KOPT-K1 (cell line): ENCODE data around the gene KLRC4.

ENCODE experiments used
- H3K27ac ChIP-seq: fragments of 200-600 bp; sonication (generic); 2 replicates; pipeline ENCODE4 v1.5.1; 2016; ENCODE audit warnings: antibody characterized with exemption, mild to moderate bottlenecking, low read depth, low read length; ENCODE audit not compliant: poor library complexity, severe bottlenecking
- H3K36me3 ChIP-seq: fragments of 200-600 bp; sonication (generic); 2 replicates; pipeline ENCODE4 v1.5.1; 2017; ENCODE audit warnings: antibody characterized with exemption, mild to moderate bottlenecking, low read length, moderate library complexity; ENCODE audit not compliant: insufficient read depth
- H3K9me3 ChIP-seq: fragments of 200-600 bp; sonication (generic); 2 replicates; pipeline ENCODE4 v1.5.1; 2017; ENCODE audit warnings: antibody characterized with exemption, low read length, mild to moderate bottlenecking; ENCODE audit not compliant: insufficient read depth, poor library complexity, severe bottlenecking

The KLRC4 gene

DNA sequence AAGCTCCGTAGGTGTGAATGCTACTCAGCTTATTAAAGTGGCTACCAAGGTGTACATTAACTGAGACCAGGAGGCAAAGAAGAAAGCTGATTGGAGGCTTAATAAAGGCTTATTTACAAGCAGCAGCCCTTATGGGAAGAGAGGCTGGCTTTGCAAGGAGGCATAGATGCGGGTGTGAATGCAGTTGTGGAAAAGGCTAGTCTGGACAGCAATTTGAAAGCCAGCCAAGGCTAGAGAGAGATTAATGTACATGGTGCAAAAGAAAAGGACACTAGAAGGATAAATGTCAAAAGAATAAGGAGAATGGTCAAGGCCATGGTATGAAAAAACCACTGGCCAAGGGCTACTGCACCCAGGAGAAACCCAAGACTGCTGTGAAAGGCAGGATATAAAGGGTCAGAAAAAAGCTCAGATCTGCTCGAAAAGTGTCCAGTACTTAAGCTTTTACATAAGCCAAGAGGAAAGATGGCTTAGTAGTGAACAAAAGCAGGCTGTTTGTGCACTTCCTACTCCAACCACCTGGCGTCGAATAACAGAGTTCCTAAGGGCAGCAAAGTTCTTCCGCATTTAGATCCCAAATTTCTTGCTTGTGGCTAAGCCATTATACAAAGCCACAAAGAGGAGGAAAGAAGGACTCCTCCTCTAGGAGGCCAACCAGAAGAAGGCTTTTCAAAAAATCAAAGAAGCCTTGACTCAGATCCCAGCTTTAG is 43.7 kb downstream of the KLRC4 start:
- Histone ChIP-seq H3K27ac (peak overlapping the region; percentile 85), H3K36me3 (no peaks in the 10 kb centered on the region), H3K9me3 (peaks cover 19% of the 10 kb centered on the region)

DNA sequence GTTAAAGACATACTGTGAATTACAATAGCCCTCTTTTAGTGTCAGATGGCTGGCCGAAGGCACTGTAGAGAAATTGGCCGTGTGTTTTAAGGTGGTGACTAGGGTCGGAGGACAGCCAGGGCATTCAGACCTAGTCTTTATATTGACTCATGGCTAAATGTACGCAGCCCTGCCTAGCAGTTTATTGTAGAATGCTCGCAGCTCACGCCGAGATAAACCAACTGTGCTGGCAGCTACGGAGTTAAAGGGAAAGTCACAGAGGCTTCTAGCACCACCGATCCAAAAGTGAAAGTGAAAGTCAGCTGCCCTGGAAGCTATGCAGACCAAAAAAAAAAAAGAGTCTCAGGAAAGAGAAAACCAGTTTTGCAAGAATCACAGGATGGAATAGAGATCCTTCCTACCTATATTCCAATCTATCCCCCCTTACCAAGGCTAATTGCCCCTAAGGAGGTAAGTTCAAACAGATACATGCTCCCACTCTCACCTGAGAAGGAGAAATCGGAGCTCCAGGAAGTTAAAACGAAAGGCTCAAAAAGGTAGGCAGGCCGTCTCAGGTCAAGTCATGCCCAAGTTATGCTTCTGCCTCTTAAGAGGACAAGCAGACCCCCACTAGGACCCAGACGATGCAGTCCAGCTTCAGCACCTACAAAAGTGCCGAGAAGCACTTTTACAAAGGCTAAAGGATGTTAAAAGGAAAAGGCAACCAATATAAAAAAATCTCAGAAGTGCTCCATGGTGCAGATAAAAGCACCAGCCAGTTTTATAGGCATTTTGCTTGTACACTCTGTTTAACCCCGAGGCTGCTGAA is 44.5 kb downstream of the KLRC4 start:
- Histone ChIP-seq H3K9me3 (peaks cover 19% of the 10 kb centered on the region), H3K27ac (peak overlapping the region; percentile 85), H3K36me3 (no peaks in the 10 kb centered on the region)

DNA sequence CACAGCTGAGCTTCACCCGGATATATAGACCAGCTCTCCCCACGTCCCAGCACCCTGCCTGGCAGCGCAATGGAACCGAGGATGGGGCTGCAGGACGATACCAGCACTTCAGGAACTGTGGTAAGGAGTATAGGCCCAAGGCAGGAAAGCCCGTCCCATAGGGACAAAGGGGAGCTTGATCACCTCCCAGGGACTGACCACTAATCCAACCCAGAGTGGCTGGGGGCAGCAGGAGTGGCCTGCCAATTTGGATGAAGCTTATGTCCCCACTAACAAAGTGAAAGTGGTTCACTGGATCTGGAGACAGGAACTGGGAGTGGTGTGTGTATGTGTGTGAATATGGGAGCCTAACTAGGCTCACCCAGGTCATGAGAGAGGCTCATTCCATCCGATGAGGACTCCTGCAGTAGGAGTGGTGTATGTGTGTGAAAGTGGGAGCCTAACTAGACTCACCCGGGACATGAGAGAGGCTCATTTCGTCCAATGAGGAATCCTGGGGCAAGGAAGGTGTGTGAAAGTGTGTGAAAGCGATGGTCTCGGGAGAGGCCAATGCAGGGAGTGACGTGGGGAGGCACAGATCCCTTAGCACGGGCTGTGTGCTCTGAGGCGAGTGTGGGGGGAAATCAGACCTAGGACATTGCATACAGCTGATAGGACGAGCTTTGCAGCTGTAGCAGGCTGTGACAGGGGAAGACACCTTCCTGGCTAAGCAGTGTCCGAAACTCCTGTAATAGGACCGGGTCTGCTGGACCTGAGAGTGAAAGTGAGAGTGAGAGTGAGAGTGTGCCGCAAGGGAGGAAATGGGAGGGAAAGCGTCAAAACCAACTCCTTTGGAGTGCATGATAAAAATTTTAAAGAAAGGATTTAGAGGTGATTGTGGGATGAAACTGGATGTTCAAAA is 45.4 kb downstream of the KLRC4 start:
- Histone ChIP-seq H3K36me3 (no peaks in the 10 kb centered on the region), H3K9me3 (peaks cover 19% of the 10 kb centered on the region), H3K27ac (peak overlapping the region; percentile 85)

DNA sequence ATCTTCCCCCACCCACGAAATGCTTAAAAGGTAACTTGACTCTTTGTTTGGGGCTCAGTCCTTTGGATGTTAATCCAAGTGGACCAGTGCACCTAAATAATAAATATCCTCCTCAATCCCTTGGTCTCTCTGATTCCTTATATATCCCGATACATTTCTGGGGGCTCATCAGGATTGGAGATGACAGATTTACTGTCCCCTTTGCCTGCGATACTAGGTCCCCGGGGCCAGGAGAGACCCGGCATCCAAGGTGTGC is 46.0 kb downstream of the KLRC4 start:
- peak overlapping the region; percentile 85 for H3K27ac ChIP-seq
- no peaks in the 10 kb centered on the region for H3K36me3 ChIP-seq
- peaks cover 16% of the 10 kb centered on the region for H3K9me3 ChIP-seq

DNA sequence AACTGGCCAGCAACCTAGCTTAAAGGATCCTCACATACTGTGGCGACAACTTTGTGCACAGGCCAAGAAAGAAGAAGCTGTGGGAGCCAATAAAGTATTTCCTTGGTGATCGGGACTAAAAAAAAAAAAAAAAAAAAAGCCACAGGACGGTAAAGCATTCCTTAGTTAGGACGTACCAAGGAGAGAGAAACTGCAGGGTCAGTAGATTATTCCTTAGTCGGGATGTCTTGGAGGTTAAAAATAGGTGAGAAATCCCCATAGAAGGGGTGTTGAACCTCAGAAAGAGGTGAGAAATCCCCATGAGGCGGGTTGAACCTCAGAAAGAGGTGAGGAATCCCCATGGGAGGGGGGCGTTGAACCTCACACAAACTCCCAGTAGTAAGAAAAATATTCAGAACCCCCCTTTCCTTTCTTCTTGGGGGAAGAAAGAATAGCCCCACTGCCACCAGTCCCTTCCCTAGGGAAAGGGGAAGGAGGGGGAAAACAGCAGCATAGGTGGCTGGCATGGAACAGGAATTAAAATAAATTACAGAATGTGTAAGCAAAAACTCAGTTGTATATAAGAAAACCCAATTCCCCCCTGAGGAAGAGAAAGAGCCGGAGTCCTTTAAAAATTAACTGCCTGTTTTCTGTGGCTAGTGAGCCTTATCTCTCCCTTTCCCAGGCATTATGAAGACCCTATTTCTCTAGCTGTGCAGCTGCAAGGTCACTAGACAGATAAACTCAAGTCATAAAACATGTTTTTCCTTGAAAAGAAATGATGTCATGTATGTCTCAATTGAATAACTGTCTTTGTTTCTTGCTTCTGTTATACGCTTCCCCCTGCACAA is 46.5 kb downstream of the KLRC4 start:
- peaks cover 11% of the 10 kb centered on the region for H3K9me3 ChIP-seq
- peak overlapping the region; percentile 85 for H3K27ac ChIP-seq
- H3K36me3 ChIP-seq: no peaks in the 10 kb centered on the region

DNA sequence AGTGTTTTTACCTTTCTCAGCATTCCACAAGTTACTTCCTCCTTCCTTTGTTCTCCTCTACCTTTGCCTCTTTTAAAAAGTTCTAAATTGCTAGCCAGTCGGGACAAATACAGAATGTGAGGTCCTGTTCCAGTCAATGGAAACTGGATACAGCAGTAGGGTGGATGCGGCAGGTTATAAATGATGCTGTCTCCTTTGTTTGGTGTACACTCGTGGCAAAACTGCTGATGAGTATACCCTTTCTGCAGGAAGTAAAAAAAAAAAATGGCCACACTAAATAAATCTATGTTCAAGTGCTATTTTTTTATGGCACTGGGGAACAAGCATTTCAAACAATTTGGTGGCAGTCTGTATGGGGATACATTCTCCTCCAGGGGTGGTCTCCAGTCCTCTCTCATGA is 47.2 kb downstream of the KLRC4 start:
- Histone ChIP-seq H3K27ac (no peak overlapping the region), H3K9me3 (peaks cover 3% of the 10 kb centered on the region), H3K36me3 (no peaks in the 10 kb centered on the region)

DNA sequence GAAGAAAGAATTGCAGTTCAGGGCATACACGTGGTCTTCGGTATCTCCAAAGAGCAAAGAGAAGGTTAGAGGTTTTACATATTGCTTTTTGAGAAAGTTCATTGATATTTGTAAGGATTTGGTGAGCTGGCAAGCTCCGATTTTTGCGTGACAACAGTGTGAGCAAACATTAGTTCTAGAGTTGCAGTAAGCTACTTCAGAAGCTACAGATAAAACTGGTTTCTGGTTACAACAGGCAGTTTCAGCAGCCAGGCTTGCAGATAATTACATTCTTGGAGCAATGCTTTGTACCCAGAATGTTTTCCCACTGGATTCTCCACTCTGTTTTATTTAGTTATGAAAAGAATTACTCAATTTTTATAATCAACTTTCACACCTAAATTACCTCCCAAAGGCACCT is 47.9 kb downstream of the KLRC4 start:
- no peak overlapping the region for H3K27ac ChIP-seq
- H3K36me3 ChIP-seq: no peaks in the 10 kb centered on the region
- no peaks in the 10 kb centered on the region for H3K9me3 ChIP-seq

DNA sequence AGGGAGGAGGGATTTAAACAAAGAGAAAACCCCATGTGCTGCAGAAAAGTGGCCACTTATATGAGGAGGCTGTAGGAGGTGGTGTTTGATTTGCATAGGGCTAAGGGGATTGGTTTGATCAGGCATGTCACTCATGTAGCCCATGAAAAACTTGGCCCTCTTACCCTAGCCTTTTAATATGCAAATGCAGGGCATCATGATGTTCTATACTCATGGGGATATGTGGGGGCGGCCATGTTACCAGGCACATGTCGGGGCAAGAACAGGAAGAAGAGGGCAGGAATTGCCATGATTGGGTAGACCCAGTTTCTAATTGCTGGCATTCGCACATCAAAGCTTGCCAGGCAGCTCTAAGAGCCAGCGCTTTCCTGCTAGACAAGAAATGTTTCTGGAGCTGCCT is 48.5 kb downstream of the KLRC4 start:
- Histone ChIP-seq H3K27ac (no peak overlapping the region), H3K9me3 (no peaks in the 10 kb centered on the region), H3K36me3 (no peaks in the 10 kb centered on the region)

DNA sequence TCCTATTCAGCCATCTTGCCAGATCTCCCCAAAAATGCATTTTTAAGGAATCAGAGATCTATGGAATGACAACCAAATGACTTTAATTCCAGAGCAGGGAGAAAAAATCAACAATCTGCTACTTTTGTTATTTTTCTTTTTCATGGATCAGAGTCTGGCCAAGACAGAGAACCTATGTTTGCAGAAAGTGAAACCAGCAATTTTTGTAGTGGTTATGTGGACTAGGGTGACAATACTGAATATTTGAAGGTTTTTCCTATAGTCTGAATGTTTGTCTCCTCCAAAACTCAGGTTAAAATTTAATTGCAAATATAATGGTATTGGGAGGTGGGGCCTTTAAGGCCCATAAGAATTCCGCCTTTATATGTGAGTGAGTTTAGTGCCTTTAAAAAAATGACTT is 50.6 kb downstream of the KLRC4 start:
- H3K9me3 ChIP-seq: no peaks in the 10 kb centered on the region
- no peaks in the 10 kb centered on the region for H3K36me3 ChIP-seq
- peak overlapping the region; percentile 33 for H3K27ac ChIP-seq

DNA sequence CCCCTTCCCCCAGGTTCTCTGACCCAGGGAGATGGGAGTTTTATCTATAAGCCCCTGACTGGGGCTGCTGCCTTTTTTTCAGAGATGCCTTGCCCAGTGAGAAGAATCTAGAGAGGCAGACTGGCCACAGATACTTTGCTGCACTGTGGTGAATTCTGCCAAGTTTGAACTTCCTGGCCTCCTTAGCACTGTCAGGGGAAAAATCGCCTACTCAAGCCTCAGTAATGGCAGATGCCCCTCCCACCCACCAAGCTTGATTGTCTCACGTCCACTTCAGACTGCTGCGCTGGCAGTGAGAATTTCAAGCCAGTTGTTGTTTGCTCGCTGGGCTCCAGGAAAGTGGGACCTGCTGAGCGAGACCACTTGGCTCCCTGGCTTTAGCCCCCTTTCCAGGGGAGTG is 51.4 kb downstream of the KLRC4 start:
- no peaks in the 10 kb centered on the region for H3K9me3 ChIP-seq
- no peak overlapping the region for H3K27ac ChIP-seq
- no peaks in the 10 kb centered on the region for H3K36me3 ChIP-seq
